IMR-90 (cell line): Measurements from ENCODE around the gene DPH2. TPM values are rescaled to one million over a fixed set of nuclear protein-coding genes. Genes with fewer than 3 reads are reported as not detected.
A peak's percentile ranks its signal among the peaks of the same experiment; 100 is the strongest.

Source experiments
- ATAC-seq: fragments of 200-7000 bp; cut with Tn5 transposase; 2 replicates; pipeline ENCODE4 v1.9.1; 2020; ENCODE audit warnings: low read depth, mild to moderate bottlenecking, moderate library complexity
- BruUV-seq: library from RNA; stranded (reverse); fragments of 400-500 nt; replicated peaks from 2 replicates; lab custom pipeline; 2021; lab: Mats Ljungman, UMichigan
- CTCF ChIA-PET: fragments of 300-600 bp; formaldehyde crosslinking; extraction: SDS; loops from one replicate; lab custom pipeline; 2021; ENCODE audit warnings: antibody characterized with exemption; lab: Yijun Ruan, JAX
- POLR2A ChIA-PET: fragments of 300-600 bp; sonication (Branson Sonifier 250); formaldehyde crosslinking; loops from one replicate; lab custom pipeline; 2022; ENCODE audit warnings: antibody characterized with exemption; ENCODE audit not compliant: unreplicated experiment; lab: Charles Lee
- DNase-seq: peaks from one replicate; pipeline ENCODE4 v3.0.0; 2013
- H2AFZ ChIP-seq: replicated peaks from 2 replicates; pipeline ENCODE3; 2013; ENCODE audit warnings: low read length, mild to moderate bottlenecking; ENCODE audit not compliant: poor library complexity
- H2AK5ac ChIP-seq: 2 replicates; pipeline ENCODE4 v1.6.1; 2013; ENCODE audit warnings: low read depth, low read length, inconsistent platforms
- H2AK9ac ChIP-seq: replicated peaks from 2 replicates; pipeline ENCODE3; 2013; ENCODE audit warnings: mild to moderate bottlenecking, low read depth, low read length, moderate library complexity; ENCODE audit not compliant: poor library complexity
- H2BK120ac ChIP-seq: 2 replicates; pipeline ENCODE4 v1.6.1; 2013; ENCODE audit warnings: low read depth, low read length, inconsistent platforms
- H2BK15ac ChIP-seq: 3 replicates; pipeline ENCODE4 v1.6.1; 2013; ENCODE audit warnings: low read depth, low read length, inconsistent platforms
- H2BK20ac ChIP-seq: 2 replicates; pipeline ENCODE4 v1.6.1; 2013; ENCODE audit warnings: low read depth, mild to moderate bottlenecking, inconsistent platforms, low read length, moderate library complexity
- H2BK5ac ChIP-seq: 2 replicates; pipeline ENCODE4 v1.6.1; 2013; ENCODE audit warnings: mild to moderate bottlenecking, low read depth, low read length, inconsistent platforms; ENCODE audit not compliant: poor library complexity, severe bottlenecking
- H3K14ac ChIP-seq: replicated peaks from 2 replicates; pipeline ENCODE4 v1.6.1; 2013; ENCODE audit warnings: low read depth, low read length, inconsistent platforms
- H3K18ac ChIP-seq: 2 replicates; pipeline ENCODE4 v1.6.1; 2013; ENCODE audit warnings: low read depth, low read length, control low read depth
- H3K23ac ChIP-seq: 2 replicates; pipeline ENCODE4 v1.6.1; 2013; ENCODE audit warnings: low read depth, low read length, inconsistent platforms
- H3K27ac ChIP-seq: 2 replicates; pipeline ENCODE4 v1.5.1; 2013; ENCODE audit warnings: mild to moderate bottlenecking, control low read depth, low read length; ENCODE audit not compliant: insufficient read depth
- H3K27me3 ChIP-seq: 2 replicates; pipeline ENCODE4 v1.6.1; 2013; ENCODE audit warnings: low read length; ENCODE audit not compliant: control insufficient read depth, insufficient read depth
- H3K36me3 ChIP-seq: 2 replicates; pipeline ENCODE4 v1.6.1; 2013; ENCODE audit warnings: low read length, mixed read lengths; ENCODE audit not compliant: control insufficient read depth, insufficient read depth
- H3K4ac ChIP-seq: 2 replicates; pipeline ENCODE4 v1.6.1; 2013; ENCODE audit warnings: low read depth, low read length, inconsistent platforms
- H3K4me1 ChIP-seq: 2 replicates; pipeline ENCODE4 v1.6.1; 2013; ENCODE audit warnings: low read length, mixed read lengths; ENCODE audit not compliant: control insufficient read depth, insufficient read depth
- H3K4me2 ChIP-seq: 2 replicates; pipeline ENCODE4 v1.6.1; 2013; ENCODE audit warnings: low read depth, mild to moderate bottlenecking, control low read depth, low read length, moderate library complexity
- H3K4me3 ChIP-seq: 2 replicates; pipeline ENCODE4 v1.5.1; 2013; ENCODE audit warnings: low read depth, mild to moderate bottlenecking, control low read depth, low read length, moderate library complexity; ENCODE audit not compliant: insufficient read depth
- H3K56ac ChIP-seq: 2 replicates; pipeline ENCODE4 v1.6.1; 2013; ENCODE audit warnings: low read length, inconsistent platforms; ENCODE audit not compliant: insufficient read depth; ENCODE audit errors: extremely low read depth
- H3K79me1 ChIP-seq, 2 experiments: 2 replicates each; pipeline ENCODE4 v1.6.1; 2013; ENCODE audit warnings: low read length in 2 of 2, inconsistent platforms in 1 of 2, low read depth in 1 of 2
- H3K9ac ChIP-seq: 2 replicates; pipeline ENCODE4 v1.6.1; 2013; ENCODE audit warnings: low read depth, low read length, control low read depth
- H3K9me1 ChIP-seq: 2 replicates; pipeline ENCODE4 v1.6.1; 2013; ENCODE audit warnings: low read length, inconsistent platforms; ENCODE audit not compliant: insufficient read depth
- H3K9me3 ChIP-seq: 2 replicates; pipeline ENCODE4 v1.6.1; 2013; ENCODE audit warnings: low read length; ENCODE audit not compliant: control insufficient read depth, insufficient read depth
- H4K20me1 ChIP-seq: 2 replicates; pipeline ENCODE4 v1.6.1; 2013; ENCODE audit warnings: low read length, inconsistent platforms; ENCODE audit not compliant: insufficient read depth
- H4K5ac ChIP-seq: 2 replicates; pipeline ENCODE4 v1.6.1; 2013; ENCODE audit warnings: mild to moderate bottlenecking, low read depth, low read length, control low read depth
- H4K8ac ChIP-seq, 2 experiments: 2 replicates each; pipeline ENCODE4 v1.6.1; 2013; ENCODE audit warnings: low read depth in 2 of 2, low read length in 2 of 2, control low read depth in 1 of 2, inconsistent platforms in 1 of 2
- H4K91ac ChIP-seq: 2 replicates; pipeline ENCODE4 v1.6.1; 2013; ENCODE audit warnings: low read depth, low read length, inconsistent platforms; ENCODE audit not compliant: insufficient read depth
- BHLHE40 ChIP-seq: fragments of 150-350 bp; IDR thresholded peaks from 2 replicates; pipeline ENCODE4 v1.6.1; 2016; ENCODE audit warnings: mild to moderate bottlenecking, low read depth, low read length
- CHD1 ChIP-seq: IDR thresholded peaks from 2 replicates; pipeline ENCODE4 v1.6.1; 2012; ENCODE audit warnings: low read depth, low read length, improper control_type of control experiment
- ELK1 ChIP-seq: fragments of 150-350 bp; IDR thresholded peaks from 2 replicates; pipeline ENCODE4 v1.6.1; 2016; ENCODE audit warnings: low read depth, mild to moderate bottlenecking, low read length, moderate library complexity, borderline replicate concordance
- MAZ ChIP-seq: IDR thresholded peaks from 2 replicates; pipeline ENCODE4 v1.6.1; 2012; ENCODE audit warnings: low read depth, mild to moderate bottlenecking, low read length, improper control_type of control experiment, moderate library complexity, borderline replicate concordance
- MXI1 ChIP-seq: IDR thresholded peaks from 2 replicates; pipeline ENCODE4 v1.6.1; 2012; ENCODE audit warnings: low read depth, mild to moderate bottlenecking, low read length, moderate library complexity, borderline replicate concordance
- NFE2L2 ChIP-seq: fragments of 150-350 bp; IDR thresholded peaks from 2 replicates; pipeline ENCODE4 v1.6.1; 2016; ENCODE audit warnings: low read depth, mild to moderate bottlenecking, low read length
- POLR2A ChIP-seq: IDR thresholded peaks from 2 replicates; pipeline ENCODE4 v1.6.1; 2012; ENCODE audit warnings: mild to moderate bottlenecking, low read depth, low read length
- RAD21 ChIP-seq: IDR thresholded peaks from 2 replicates; pipeline ENCODE4 v1.6.1; 2012; ENCODE audit warnings: low read length, improper control_type of control experiment
- RCOR1 ChIP-seq: IDR thresholded peaks from 2 replicates; pipeline ENCODE4 v1.6.1; 2012; ENCODE audit warnings: mild to moderate bottlenecking, low read length, improper control_type of control experiment; ENCODE audit not compliant: insufficient replicate concordance
- RFX5 ChIP-seq: IDR thresholded peaks from 2 replicates; pipeline ENCODE4 v1.8.0; 2012; ENCODE audit warnings: low read depth, mild to moderate bottlenecking, low read length, moderate library complexity
- SMC3 ChIP-seq: fragments of 150-350 bp; IDR thresholded peaks from 2 replicates; pipeline ENCODE4 v1.6.1; 2016; ENCODE audit warnings: low read depth, mild to moderate bottlenecking, antibody characterized with exemption, low read length, moderate library complexity
- WGBS, 2 experiments: methylation state at CpG; one replicate each; pipeline versions ENCODE4 v1.1.5 to v1.1.7; 2013; ENCODE audit warnings: missing lambda C conversion rate in 2 of 2; ENCODE audit not compliant: insufficient read length in 1 of 2; ENCODE audit errors: extremely low coverage in 2 of 2; 5-methylcytosine and 5-hydroxymethylcytosine counted together
- dilution Hi-C: fragments of 300-500 bp; cut with HindIII; formaldehyde crosslinking; loops from one replicate; pipeline ENCODE4 v1.14.3; 2018; ENCODE audit warnings: low sequenced_read_pairs; ENCODE audit not compliant: unreplicated experiment
- in situ Hi-C: fragments of 300-500 bp; cut with MboI; formaldehyde crosslinking; loops from 3 replicates; pipeline ENCODE4 v1.14.3; 2019; ENCODE audit warnings: low sequenced_read_pairs, inconsistent platforms, mixed read lengths
- intact Hi-C: fragments of 100-400 bp; cut with micrococcal nuclease; formaldehyde crosslinking; loops from 2 replicates; pipeline ENCODE4 v1.10.0; 2022
- polyA plus RNA-seq, 3 experiments: library from polyadenylated mRNA; depleted of rRNA; stranded (reverse); fragments of >200 nt; gene quantifications; 2 replicates each; pipeline ENCODE4 v1.2.3, GENCODE V29; 2012; ENCODE audit warnings: low replicate concordance in 1 of 3
- total RNA-seq: library from RNA; depleted of rRNA; stranded (reverse); fragments of >200 nt; gene quantifications from 2 replicates; pipeline ENCODE4 v1.2.3, GENCODE V29; 2012

Gene DPH2
- total and polyA plus RNA-seq, 2 of the 4 experiments (the other 2 are of a cell fraction), result 21.0 to 32.2 TPM

DNA sequence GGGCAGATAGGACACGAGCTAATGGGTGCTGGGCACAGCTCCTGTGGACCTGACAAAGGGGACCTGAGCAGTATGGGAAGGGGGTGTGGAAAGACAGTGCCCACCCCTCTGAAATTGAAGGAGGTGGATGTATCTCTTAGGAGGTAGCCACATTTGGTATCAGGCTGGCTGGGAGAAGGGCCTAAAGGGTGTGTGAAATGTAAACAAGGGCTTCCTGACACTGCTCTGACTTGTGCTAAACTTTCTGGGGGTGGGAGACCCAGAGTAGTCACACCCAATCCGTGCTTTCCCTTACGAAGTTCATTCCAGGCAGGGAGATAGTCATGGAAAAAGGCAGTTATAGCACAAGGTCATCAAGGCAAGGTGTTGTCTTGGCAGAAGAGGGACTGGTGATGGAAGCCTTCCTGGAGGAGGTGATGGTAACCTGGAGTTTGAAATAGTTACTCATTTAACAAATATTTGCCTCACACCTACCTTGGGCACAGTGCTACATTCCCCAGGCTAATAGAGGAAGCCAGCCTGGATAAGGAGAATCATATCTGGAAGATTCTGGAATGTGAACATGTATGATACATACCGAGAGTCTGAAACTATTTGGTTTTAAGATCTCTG lies 16.3 kb downstream of the DPH2 start:
- Histone ChIP-seq H3K23ac (peak overlapping the region; percentile 12; the same call in 1 of the 2 replicates), H2BK20ac (no peak overlapping the region), H3K9ac (no peak overlapping the region), H3K9me1 (peaks cover 28% of the 10 kb centered on the region), H3K14ac (no peak overlapping the region), H4K20me1 (peaks cover 42% of the 10 kb centered on the region), H2AK5ac (no peak overlapping the region; the same call in 1 of the 2 replicates), H3K9me3 (no peaks in the 10 kb centered on the region), H3K27ac (no peak overlapping the region), H3K27me3 (no peaks in the 10 kb centered on the region), H3K18ac (no peak overlapping the region), H4K8ac (no peak overlapping the region), H3K79me1 (peaks cover 15 to 41% of the 10 kb centered on the region in 2 experiments), H4K91ac (no peak overlapping the region), H3K4me2 (no peak overlapping the region), H2AK9ac (no peak overlapping the region), H3K56ac (no peak overlapping the region), H3K4me1 (peaks cover 15% of the 10 kb centered on the region), H2BK120ac (no peak overlapping the region), H3K36me3 (peaks cover 35% of the 10 kb centered on the region), H2BK5ac (no peak overlapping the region), H2AFZ (no peak overlapping the region), H4K5ac (no peak overlapping the region), H3K4ac (no peak overlapping the region), H3K4me3 (no peak overlapping the region), H2BK15ac (no peak overlapping the region)
- ATAC-seq (no peak), DNase-seq (no peak)
- POLR2A ChIA-PET, result no interaction called here
- in situ Hi-C loops, result no loop called here
- BruUV-seq, result no TSS peak
- CTCF ChIA-PET, result no interaction called here
- dilution Hi-C loops, result no loop called here
- 80% methylated on average over 2 of the region's 4 CpGs; no CpG with 5 or more reads in 1 of the 2 experiments for WGBS, 2 experiments
- TF ChIP-seq MAZ (no peak), ELK1 (no peak), RFX5 (no peak), SMC3 (no peak), RCOR1 (no peak), RAD21 (no peak), MXI1 (no peak), POLR2A (no peak), BHLHE40 (no peak), NFE2L2 (no peak), CHD1 (no peak)
- intact Hi-C loops, result no loop called here
